ENCODE data around the gene PHACTR3. TPM values are rescaled to one million over a fixed set of nuclear protein-coding genes. Genes with fewer than 3 reads are reported as not detected.

Gene PHACTR3
- total and polyA plus RNA-seq, 2 experiments from 2014 or later: 0.45 to 0.61 TPM

GRCh38 chr20:59656417-59656816, 52.1 kb downstream of the PHACTR3 start (continued):
- no peak for TF ChIP-seq ZNF462 (CRISPR knock-in tag; IDR thresholded peaks at IDR 0.05)
- TF ChIP-seq EZH2 (IDR thresholded peaks at IDR 0.05; ENCODE audit: low read depth, unreplicated experiment): no peak

GRCh38 chr20:59657459-59658046, 53.2 kb downstream of the PHACTR3 start:
- ATAC-seq (no peak), DNase-seq (ENCODE audit: low spot score) (no peak)
- H3K36me3 ChIP-seq (ENCODE audit: insufficient read depth): no peaks in the 10 kb centered on the region
- no peak overlapping the region for H3K4me3 Mint-ChIP-seq
- H3K4me1 ChIP-seq (ENCODE audit: insufficient read depth): no peaks in the 10 kb centered on the region
- H3K27ac Mint-ChIP-seq: no peak overlapping the region
- peaks cover 35% of the 10 kb centered on the region for H3K9me3 Mint-ChIP-seq
- H3K27me3 ChIP-seq (ENCODE audit: insufficient read depth): no peaks in the 10 kb centered on the region; the same call in 1 of the 2 replicates
- no peaks in the 10 kb centered on the region for H3F3A ChIP-seq (replicated peaks; ENCODE audit: low read depth)
- peaks cover 8% of the 10 kb centered on the region for H3K27me3 Mint-ChIP-seq (ENCODE audit: insufficient read depth, low read depth, poor library complexity)
- H2AFZ ChIP-seq: no peak overlapping the region
- no peak overlapping the region for H3K4me3 ChIP-seq
- no peak overlapping the region for H3K4me2 ChIP-seq
- H3K79me2 ChIP-seq (replicated peaks; ENCODE audit: insufficient read depth): no peaks in the 10 kb centered on the region
- H3K4me1 Mint-ChIP-seq: no peaks in the 10 kb centered on the region
- peaks cover 12% of the 10 kb centered on the region; the same call in 2 of the 3 replicates for H3K36me3 Mint-ChIP-seq (ENCODE audit: low read depth)
- H4K20me1 ChIP-seq (replicated peaks; ENCODE audit: insufficient read depth): no peaks in the 10 kb centered on the region
- no peak overlapping the region for H3K27ac ChIP-seq (ENCODE audit: low read depth)
- H3K9me2 ChIP-seq (ENCODE audit: insufficient read depth): no peaks in the 10 kb centered on the region
- TF ChIP-seq NANOG (IDR thresholded peaks at IDR 0.05; ENCODE audit: borderline replicate concordance): no peak
- no peak for TF ChIP-seq ZNF114 (CRISPR knock-in tag; IDR thresholded peaks at IDR 0.05)
- no peak for TF ChIP-seq JUNB (IDR thresholded peaks at IDR 0.05; ENCODE audit: unreplicated experiment)
- no peak for TF ChIP-seq EZH2phosphoT487 (IDR thresholded peaks at IDR 0.05; ENCODE audit: unreplicated experiment)
- no peak for TF ChIP-seq CREB1 (CRISPR knock-in tag; IDR thresholded peaks at IDR 0.05; ENCODE audit: low read depth)
- TF ChIP-seq POLR2AphosphoS5 (IDR thresholded peaks at IDR 0.05; ENCODE audit: low read depth): no peak
- TF ChIP-seq REST (IDR thresholded peaks at IDR 0.05; ENCODE audit: unreplicated experiment): no peak
- TF ChIP-seq EZH2 (IDR thresholded peaks at IDR 0.05; ENCODE audit: low read depth, unreplicated experiment): no peak
- no peak for TF ChIP-seq STAT1 (IDR thresholded peaks at IDR 0.05; ENCODE audit: unreplicated experiment)
- TF ChIP-seq CTCF (conservative IDR thresholded peaks at IDR 0.05; ENCODE audit: low read depth in 2 of 2): no peak
- no peak for TF ChIP-seq ETS1 (IDR thresholded peaks at IDR 0.05)
- no peak for TF ChIP-seq ZNF331 (CRISPR knock-in tag; IDR thresholded peaks at IDR 0.05; ENCODE audit: low read depth)
